GM18861 (cell line): Measurements from ENCODE around the gene ABHD18.
"Not testable (repeated sequence)": the region's sequence is repeated elsewhere in the genome, so short reads cannot be mapped to it uniquely, and the experiment has no call there.

Experiments used
- ATAC-seq: cut with Tn5 transposase; IDR thresholded peaks from one replicate; pipeline ENCODE4 v1.9.1; 2021; ENCODE audit not compliant: unreplicated experiment

ABHD18 gene

GRCh38 chr4:127988638-127989037 lies 23.4 kb downstream of the ABHD18 start:
- no peak for ATAC-seq

GRCh38 chr4:127993151-127993550 lies 27.9 kb downstream of the ABHD18 start:
- ATAC-seq = no peak

GRCh38 chr4:127995776-127996175 lies 30.6 kb downstream of the ABHD18 start:
- no peak for ATAC-seq

- not testable (repeated sequence) for ATAC-seq
Measured at GRCh38 chr4:127996521-127996920, 31.3 kb downstream of the ABHD18 start.

GRCh38 chr4:127997534-127998388 lies 32.6 kb downstream of the ABHD18 start:
- peak; percentile 99 for ATAC-seq

GRCh38 chr4:128006592-128006991 lies 41.4 kb downstream of the ABHD18 start:
- no peak for ATAC-seq

- peak; percentile 68 for ATAC-seq
Measured at GRCh38 chr4:128009428-128009827, 44.2 kb downstream of the ABHD18 start.

- ATAC-seq = no peak
Measured at GRCh38 chr4:128025319-128025718, 60.1 kb downstream of the ABHD18 start.

GRCh38 chr4:128029907-128030306 lies 64.7 kb downstream of the ABHD18 start:
- no peak for ATAC-seq

GRCh38 chr4:128031756-128032384 lies 66.7 kb downstream of the ABHD18 start:
- no peak for ATAC-seq

- ATAC-seq = no peak
Measured at GRCh38 chr4:128039568-128039967, 74.4 kb downstream of the ABHD18 start.

GRCh38 chr4:128047019-128047418 lies 81.8 kb downstream of the ABHD18 start:
- ATAC-seq = not testable (repeated sequence)

GRCh38 chr4:128047514-128047913 lies 82.3 kb downstream of the ABHD18 start:
- ATAC-seq = not testable (repeated sequence)

- not testable (repeated sequence) for ATAC-seq
Measured at GRCh38 chr4:128051229-128051628, 86.0 kb downstream of the ABHD18 start.

- ATAC-seq = not testable (repeated sequence)
Measured at GRCh38 chr4:128054907-128055306, 89.7 kb downstream of the ABHD18 start.

- not testable (repeated sequence) for ATAC-seq
Measured at GRCh38 chr4:128055441-128056206, 90.4 kb downstream of the ABHD18 start.

- ATAC-seq = no peak
Measured at GRCh38 chr4:128056396-128056795, 91.2 kb downstream of the ABHD18 start.

GRCh38 chr4:128060121-128060698 lies 95.0 kb downstream of the ABHD18 start:
- ATAC-seq = no peak

GRCh38 chr4:128060699-128061565 lies 95.7 kb downstream of the ABHD18 start, which contains the start of gene LARP1B:
TSS of gene LARP1B (plus strand) at chr4:128061312. CDS start at chr4:128074952, 13,640 bp downstream.
- ATAC-seq = peak; percentile 87
